ENCODE data around the gene FOSB.
"Not testable (repeated sequence)": the region's sequence is repeated elsewhere in the genome, so short reads cannot be mapped to it uniquely, and the experiment has no call there.

FOSB gene

DNA sequence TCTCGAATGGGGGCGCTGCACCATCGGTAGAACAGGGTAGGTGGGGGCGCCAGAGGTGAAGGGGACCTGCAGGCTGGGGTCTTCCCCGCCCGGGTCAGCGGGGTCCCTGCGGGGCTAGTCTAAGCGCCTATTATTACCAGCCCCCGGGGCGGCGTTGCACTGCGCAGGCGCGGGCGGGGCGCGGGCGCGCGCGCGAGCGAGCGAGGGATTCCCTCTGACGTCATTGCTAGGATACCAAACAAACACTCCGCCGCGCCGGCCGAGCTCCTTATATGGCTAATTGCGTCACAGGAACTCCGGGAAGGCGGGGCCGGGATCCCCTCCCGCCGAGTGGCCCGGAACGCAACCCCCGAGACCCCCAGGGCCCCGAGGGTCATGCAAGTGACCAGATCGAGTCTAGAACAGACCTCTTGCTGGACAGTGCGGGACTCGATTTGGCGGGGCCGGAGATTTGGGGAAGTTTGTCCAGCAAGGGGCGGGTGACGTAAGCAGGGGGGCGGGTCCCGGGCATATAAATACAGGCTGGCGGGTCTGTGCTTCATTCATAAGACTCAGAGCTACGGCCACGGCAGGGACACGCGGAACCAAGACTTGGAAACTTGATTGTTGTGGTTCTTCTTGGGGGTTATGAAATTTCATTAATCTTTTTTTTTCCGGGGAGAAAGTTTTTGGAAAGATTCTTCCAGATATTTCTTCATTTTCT, at the start of gene FOSB:
Gene FOSB, plus strand, starts transcription at position 541 of the 703 bp plus-strand sequence. CDS start 591 bp downstream, outside the sequence.
- peak; percentile 87 for DNase-seq

DNA sequence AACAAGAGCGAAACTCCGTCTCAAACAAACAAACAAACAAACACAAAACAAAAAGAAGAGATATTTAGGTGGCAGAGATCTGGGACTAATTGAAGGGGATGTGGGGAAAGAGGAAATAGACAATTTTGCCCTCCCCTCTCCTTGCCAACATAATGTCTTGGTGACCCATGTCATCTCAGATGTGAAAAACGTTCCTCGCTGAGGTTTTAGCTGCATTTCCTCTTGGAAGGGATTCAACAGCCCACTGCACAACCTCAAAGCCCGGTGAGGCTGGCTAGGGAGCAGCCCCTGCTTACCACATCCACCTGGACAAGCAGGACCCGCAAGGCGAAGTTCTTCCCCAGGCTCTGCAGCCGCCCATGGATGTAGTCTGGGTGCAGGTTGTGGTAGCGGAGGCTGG, 49.0 kb upstream of the FOSB start:
- no peak for DNase-seq

DNA sequence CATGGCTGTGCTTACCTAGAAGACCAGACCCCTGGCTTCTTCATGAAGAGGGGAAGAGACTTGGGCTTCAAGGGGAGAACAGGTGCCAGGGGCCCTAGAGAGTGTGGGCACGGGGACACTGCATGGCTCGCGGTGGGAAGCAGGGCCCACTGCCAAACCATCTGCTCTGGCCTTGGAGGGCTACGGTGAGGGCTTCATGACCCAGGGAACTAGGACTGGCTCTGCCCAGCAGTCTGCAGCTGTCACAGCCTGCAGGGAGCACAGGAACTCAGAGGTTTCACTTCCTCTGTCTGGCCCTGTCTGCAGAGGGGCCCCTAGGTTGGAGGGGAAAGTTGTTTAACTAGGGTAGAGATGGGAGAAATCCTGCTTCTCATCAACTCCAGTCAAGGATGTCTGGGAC, 48.4 kb upstream of the FOSB start:
- no peak for DNase-seq

DNA sequence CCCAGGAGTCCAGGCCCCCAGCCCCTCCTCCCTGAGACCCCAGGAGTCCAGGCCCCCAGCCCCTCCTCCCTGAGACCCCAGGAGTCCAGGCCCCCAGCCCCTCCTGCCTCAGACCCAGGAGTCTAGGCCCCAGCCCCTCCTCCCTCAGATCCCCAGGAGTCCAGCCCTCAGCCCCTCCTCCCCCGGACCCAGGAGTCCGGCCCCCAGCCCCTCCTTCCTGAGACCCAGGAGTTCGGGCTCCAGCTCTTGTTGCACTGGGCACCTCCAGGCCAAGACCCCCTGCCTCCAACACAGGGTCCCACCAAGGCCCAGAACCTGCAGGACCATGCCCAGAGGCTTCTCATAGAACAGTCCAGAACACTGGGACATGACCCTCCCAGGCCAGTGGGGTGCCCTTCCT, 47.9 kb upstream of the FOSB start:
- no peak for DNase-seq

DNA sequence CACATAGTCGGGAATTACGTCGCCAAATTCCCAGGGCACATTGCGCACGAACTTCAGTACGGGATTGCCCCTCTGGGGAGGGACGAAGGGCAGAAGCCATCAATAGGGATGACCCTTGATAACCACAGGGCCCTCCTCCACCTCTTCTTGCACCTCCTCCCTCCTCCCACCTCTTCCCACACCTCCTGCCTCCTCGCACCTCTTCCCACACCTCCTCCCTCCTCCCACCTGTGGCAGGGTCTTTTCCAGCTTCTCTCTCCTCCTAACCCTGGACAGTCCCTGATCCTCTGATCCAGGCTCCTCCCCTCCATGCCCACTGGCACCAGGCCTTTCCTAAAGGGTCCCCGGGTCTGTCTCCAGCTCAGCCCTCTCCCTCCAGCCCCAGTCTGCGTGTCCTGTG, 47.4 kb upstream of the FOSB start:
- DNase-seq: no peak

DNA sequence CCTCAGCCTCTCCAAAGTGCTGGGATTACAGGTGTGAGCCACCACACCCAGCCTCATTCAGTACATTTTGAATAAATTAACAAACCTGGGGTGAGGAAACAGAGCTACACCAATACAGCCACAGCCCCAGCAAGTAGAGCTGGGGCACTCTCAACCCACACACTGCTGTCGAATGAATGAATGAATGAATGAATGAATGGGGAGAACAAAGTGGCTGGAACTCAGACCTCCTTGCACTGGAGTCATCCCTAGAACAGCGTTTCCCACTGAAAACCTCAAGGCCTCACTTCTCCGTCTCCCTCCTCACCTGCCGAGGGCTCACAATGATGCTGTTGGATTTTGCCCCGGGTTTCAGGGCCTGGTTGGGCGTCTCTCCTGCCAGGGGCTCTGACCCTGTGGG, 46.9 kb upstream of the FOSB start:
- DNase-seq: no peak

DNA sequence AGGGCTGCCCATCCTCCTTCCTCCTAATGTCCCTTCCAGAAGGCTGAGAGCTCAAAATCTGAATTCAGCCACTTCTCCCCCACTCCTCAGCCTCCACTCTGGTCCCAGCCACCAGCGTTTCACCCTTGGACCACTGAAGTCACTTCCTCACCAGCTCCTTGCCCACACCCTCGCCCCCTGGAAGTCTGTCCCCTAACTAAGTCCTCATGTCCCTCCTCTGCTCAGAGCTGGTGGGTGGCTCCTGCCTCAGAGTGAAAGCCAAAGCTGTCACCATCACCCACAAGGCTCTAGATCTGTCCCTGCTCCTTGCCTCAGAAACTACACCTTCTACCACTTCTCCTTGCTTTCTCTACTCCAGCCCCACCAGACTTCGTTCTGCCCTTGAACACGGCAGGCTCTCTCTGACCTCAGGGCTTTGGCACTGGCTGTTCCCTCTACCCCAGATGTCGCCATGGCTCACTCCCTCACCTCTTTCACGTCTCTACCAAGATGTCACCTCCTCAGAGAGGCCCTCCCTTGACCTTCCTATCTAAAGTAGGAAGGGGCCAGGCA, 45.8 kb upstream of the FOSB start:
- no peak for DNase-seq

DNA sequence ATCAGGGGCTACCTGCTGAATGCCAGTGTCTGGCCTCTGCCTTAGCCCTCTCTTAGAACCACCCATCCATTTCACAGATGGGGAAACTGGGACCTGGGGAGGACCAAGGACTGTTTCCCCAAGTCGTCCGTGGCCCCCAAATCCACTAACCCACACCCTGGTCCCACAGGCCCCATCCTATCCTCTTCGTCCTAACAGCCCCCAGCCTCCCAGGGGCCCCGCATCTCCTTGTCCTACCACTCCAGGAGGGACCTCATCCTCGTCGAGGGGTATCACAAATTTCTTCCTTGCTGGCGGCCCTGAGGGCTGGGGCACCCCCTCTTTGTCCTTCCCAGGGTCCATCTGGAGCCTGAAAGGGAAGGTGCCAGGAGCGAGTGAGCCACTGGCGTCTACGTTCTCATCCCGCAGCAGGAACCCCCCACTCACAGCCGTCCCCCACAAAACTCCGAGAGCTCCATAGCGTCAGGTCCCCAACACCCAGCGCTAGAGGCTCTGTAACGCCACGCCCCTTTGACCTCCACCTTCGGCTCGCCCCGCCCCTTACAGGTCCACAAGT, 44.7 kb upstream of the FOSB start:
- no peak for DNase-seq

DNA sequence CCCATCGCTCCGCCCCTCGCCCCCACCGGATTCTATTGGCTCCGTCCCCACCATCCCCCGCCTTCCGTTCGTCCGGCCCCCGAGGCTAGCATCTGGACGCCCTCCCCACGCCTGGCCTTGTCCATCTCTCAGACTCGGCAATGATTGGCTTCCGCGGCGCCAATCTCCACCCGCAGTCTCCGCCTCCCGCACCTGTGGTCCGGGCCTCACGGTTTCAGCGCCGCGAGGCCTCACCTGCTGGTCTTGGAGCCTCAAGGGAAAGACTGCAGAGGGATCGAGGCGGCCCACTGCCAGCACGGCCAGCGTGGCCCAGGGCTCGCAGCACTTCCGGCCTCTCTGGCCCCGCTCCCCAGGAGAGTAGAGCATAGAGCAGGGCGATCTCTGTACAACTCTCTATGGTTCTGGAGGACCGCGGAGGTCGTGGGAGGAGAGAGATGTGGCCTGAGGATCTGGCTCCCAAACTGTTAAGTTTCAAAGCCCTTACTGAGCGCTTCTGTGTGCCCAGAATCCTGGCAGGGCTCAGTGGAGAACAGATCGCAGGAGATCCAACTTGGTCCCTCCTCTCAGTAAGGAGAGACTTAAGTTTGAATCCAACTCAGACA, 44.1 kb upstream of the FOSB start, which contains the start of gene ERCC1:
Gene ERCC1, minus strand, starts transcription at position 329 of the 602 bp plus-strand sequence. CDS start 543 bp downstream, outside the sequence.
- peak; percentile 90 for DNase-seq

DNA sequence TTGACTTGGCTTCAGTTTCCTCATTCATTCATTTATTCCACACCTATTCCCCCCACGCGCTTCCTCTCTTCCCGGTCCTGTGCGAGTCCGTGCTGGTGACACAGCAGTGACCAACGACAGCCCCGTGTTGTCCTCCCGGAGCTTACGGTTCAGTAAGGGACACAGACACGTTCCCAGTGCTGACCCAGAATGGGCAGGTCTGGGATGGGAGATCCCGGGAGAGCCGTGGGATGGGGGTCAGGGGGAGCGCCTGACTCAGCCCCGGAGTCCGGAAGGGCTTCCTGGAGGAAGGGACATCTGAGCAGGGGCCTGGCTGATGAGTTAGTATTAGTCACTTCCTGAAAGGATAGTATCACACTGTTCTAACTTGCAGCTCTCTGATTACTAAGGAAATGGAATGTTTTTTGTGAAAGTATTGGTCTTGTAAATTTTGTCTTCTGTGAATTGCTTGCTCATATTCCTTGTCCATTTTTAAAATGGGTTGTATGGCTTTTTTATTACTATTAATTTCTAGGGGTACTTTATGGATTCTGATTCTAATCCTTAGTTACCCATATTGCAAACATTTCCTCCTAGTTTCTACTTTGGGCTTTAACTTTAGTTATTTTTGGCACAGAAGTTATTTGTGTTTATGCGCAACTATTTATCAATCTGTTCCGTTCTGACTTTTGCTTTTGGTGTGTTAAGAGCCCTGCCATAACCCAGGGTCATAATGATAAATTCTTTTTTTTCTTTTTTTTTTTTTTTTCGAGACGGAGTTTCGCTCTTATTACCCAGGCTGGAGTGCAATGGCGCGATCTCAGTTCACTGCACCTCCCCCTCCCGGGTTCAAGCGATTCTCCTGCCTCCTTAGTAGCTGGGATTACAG, 43.4 kb upstream of the FOSB start:
- DNase-seq: no peak

DNA sequence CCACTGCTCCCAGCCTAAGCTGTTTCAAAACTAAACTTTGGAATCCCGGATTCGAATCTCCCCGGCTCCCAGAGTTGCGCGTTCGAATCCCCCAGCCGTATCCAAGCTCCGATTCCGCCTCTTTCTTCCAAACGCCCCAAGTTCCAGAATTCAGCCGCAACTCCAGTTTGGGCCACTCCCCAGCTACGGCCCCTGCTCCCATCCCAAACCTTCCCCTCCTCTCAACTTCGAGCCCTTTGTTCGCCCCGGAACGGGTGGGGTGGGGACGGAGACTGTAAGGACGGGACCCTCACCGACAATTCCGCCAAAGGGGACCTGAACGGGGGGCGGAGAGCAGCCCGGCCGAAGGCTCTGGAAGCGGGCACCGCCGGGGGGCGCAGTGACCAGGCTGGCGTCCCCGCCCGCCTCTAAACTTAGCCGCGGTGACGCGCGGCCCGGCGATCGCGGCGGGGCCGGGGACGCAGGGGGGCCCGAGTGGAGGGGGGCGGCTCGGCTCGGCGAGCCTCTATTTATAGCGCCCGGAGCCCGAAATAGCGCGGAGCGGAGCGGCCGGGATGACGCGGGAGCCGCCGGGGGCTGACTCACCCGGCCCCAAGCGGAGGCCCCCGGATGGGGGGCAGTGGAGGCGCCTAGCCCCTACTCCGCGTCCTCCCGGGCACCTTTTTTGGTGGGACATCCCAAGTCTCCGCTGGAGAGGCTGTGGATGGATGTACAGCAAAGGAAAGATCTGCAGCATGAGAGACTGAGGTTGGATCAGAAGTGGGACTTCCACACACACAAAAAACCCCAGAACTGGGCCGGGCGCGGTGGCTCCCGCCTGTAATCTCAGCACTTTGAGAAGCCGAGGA, 39.2 kb upstream of the FOSB start:
- no peak for DNase-seq

DNA sequence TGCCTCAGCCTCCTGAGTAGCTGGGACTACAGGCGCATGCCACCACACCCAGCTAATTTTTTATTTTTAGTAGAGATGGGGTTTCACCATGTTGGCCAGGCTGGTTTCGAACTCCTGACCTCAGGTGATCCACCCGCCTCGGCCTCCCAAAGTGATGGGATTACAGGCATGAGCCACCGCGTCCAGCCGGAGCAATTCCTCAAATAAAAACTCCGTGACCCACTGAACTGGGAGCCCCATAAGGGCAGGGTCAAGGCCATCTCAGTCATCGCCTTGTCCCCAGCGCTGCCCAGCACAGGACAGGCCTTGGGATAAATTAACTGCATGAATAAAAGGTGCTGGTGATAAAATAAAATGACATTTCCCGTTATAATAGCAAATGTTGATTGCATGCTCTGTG, 37.9 kb upstream of the FOSB start:
- DNase-seq: not testable (repeated sequence)

DNA sequence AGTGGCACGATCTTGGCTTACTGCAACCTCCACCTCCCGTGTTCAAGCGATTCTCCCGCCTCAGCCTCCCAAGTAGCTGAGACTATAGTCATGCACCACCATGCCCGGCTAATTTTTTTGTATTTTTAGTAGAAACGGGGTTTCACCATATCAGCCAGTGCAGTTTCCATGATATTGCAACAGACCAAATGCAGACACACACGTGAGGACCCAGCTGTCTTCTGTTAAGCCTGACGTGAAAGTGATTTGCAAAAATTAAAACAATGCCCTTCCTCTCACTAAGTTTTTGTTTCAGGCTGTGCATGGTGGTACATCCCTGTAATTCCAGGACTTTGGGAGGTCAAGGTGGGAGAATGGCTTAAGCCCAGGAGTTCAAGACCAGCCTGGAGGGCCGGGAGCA, 36.8 kb upstream of the FOSB start:
- not testable (repeated sequence) for DNase-seq

DNA sequence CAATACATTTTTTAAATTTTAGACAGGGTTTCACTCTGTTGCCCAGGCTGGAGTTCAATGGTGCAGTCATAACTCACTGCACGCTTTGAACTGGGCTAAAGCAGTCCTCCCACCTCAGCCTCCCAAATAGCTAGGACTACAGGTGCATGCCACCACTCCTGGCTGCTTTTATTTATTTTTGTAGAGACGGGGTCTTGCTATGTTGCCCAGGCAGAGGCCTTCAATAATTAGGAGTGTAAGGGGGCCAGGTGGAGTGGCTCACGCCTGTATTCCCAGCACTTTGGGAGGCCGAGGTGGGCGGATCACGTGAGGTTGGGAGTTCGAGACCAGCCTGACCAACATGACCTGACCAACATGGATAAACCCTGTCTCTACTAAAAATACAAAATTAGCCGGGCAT, 35.3 kb upstream of the FOSB start:
- DNase-seq: not testable (repeated sequence)

DNA sequence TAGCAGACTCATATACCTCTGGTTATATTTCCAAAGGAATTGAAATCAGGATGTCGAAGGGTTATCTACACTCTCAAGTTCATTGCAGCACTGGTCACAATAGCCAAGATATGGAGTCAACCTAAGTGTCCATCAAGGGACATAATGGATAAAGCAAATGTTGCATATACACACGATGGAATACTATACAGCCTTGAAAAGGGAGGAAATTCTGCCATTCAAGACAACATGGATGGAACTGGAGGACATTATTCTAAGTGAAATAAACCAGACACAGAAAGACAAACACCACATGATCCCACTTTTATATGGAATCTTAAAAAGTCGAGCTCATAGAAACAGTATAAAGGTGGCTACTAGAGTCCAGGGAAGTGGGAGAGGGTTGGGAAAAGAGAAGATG, 30.5 kb upstream of the FOSB start:
- no peak for DNase-seq

DNA sequence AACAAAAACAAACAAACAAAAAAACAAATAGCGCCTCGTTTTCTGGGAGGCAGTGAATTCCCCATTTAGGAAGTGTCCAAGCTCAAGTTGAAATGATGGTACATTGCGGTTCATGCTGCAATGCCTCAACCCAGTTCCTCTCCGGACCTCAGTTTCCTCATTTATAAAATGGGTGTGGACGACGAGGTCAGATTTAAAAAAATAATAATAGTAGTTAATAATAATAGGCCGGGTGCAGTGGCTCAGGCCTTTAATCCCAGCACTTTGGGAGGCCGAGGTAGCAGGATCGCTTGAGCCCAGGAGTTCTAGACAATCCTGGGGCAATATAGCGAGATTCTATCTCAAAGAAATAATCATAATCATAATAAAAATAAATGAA, 28.6 kb upstream of the FOSB start:
- no peak for DNase-seq

DNA sequence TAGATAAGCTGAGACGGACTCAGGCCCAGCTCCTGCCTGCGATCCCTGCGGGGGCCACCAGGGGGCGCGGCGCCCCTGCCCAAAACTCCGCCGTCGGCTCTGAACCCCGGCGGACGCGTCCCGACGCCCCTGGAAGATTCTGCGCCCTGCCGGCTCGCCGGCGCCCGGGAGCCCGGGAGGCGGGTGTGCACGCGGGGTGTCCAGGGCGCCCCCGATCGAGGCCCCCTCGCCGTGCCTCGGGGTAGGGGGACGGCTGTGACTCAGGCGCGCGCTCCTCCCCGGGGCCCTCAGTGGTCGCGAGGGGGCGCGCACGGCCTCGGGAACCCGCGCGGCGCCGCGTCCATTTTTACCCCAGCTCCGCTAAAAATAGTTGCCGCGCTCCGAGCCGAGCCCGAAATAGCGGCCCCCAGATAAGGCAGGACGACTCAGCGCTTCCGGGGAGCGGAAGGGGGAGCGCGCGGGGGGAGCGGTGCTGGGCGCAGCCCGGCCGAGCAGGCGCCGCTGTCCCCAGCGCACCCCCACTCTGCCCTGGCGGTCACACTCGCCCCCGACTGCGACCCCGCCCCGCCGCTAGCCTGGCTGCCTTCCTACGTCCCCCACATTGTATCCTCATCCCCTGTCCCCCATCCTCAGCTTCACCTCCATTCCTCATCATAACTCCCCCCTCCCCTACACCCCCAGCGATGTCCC, 28.1 kb upstream of the FOSB start:
- DNase-seq: peak; percentile 64

DNA sequence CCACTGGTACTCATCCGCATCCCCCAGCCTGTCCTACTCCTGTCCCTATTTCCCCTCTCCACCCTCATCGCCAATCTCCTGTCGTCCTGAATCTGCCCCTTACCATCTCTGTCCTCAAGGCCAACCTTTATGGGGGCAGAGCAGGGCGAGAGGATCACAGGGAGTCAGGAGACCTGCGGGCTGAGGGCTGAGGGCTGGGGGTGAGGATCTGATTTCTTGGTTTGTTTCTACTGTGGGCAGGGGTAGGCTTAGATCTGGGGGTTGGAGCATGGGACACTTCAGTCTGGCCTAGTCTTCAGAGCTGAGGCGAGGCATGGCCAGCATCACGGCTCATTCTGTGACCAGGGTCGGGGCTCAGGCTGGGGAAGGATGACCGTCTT, 27.5 kb upstream of the FOSB start:
- no peak for DNase-seq

DNA sequence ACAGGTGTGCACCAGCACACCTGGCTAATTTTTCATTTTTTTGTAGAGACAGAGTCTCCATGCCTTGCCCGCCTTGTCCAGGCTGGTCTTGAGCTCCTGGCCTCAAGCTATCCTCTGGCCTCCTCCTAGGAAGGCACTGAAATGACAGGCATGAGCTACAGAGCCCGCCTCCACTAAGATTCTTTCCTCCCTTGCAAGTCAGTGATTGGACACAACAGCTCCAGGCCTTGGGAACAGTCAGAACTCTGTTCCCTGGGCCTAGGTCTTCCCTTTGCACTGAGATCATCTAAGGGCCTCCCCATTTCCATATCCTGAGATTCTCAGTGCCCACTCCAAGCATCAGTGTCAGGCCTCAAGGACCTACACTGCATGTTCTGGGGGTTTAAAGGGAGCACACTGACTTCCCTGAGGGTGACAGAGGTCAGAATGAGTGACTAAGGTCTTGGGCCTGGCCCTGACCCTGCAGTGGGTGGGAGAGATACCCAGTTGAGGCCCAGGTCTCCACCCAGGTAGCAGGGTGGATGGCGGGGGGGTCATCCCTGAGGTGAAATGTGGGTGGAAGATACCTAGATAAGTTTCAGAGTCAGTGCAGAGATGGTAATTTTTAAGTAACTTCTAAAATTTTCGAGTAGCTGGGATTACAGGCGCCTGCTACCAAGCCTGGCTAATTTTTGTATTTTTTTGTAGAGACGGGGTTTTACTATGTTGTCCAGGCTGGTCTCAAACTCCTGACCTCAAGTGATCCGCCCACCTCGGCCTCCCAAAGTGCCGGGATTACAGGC, 26.7 kb upstream of the FOSB start:
- DNase-seq: no peak

DNA sequence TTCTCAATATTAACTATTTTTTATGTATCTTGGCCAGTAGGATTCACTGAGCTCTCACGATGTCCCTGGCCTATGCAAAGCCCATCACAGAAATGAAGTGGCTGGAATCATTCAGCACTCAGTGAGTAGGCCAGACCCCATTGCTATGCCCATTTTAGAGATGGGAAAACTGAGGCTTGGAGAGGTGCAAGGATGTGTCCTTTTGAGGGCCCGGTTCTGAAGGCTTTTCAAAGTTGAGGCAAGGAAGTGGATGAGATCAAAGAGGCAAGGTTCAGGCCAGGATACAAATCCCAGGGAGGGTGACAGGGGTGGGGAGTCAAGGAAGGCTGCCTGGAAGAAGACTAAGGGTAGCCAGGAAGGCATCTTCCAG, 25.4 kb upstream of the FOSB start:
- DNase-seq: no peak

All from NCI-H2227 treated with DMSO at 0.1 percent for 48 hours (cell line).